H4 (cell line): ENCODE results near the gene PYGO2. TPM values are rescaled to one million over a fixed set of nuclear protein-coding genes. Genes with fewer than 3 reads are reported as not detected.

ENCODE experiments used
- DNase-seq: peaks from one replicate; pipeline ENCODE4 v3.0.0-alpha.2; 2015; ENCODE audit warnings: low spot score
- total RNA-seq: library from RNA; depleted of rRNA; stranded (reverse); fragments of >200 nt; shearing (Covaris generic); gene quantifications from 2 replicates; pipeline ENCODE4 v1.2.3, GENCODE V29; 2014

PYGO2 gene
- total RNA-seq, 1 experiment from 2014 or later = 18.0 TPM

GRCh38 chr1:154941333-154942013 lies 20.1 kb downstream of the PYGO2 start:
- DNase-seq = no peak

- no peak for DNase-seq
Measured at GRCh38 chr1:154940651-154941194, 20.9 kb downstream of the PYGO2 start.

- DNase-seq = no peak
Measured at GRCh38 chr1:154940213-154940560, 21.4 kb downstream of the PYGO2 start.

- no peak for DNase-seq
Measured at GRCh38 chr1:154938604-154939399, 22.8 kb downstream of the PYGO2 start.

- no peak for DNase-seq
Measured at GRCh38 chr1:154937988-154938386, 23.6 kb downstream of the PYGO2 start.

- peak; percentile 88 for DNase-seq
Measured at GRCh38 chr1:154937085-154937987, 24.2 kb downstream of the PYGO2 start.

- peak; percentile 88 for DNase-seq
Measured at GRCh38 chr1:154936555-154937084, 25.0 kb downstream of the PYGO2 start, which contains the start of gene PMVK. Gene PMVK (minus strand): TSS chr1:154936719. CDS start chr1:154936685, 34 bp downstream.

- no peak for DNase-seq
Measured at GRCh38 chr1:154935749-154936554, 25.6 kb downstream of the PYGO2 start.

GRCh38 chr1:154934358-154934948 lies 27.1 kb downstream of the PYGO2 start:
- DNase-seq = no peak

- peak; percentile 88 for DNase-seq
Measured at GRCh38 chr1:154931940-154932487, 29.6 kb downstream of the PYGO2 start.

GRCh38 chr1:154926201-154926600 lies 35.4 kb downstream of the PYGO2 start:
- no peak for DNase-seq

- no peak for DNase-seq
Measured at GRCh38 chr1:154925335-154926170, 36.0 kb downstream of the PYGO2 start.

GRCh38 chr1:154923695-154924094 lies 37.9 kb downstream of the PYGO2 start:
- no peak for DNase-seq

GRCh38 chr1:154913273-154913672 lies 48.3 kb downstream of the PYGO2 start:
- DNase-seq = no peak

GRCh38 chr1:154912755-154913154 lies 48.8 kb downstream of the PYGO2 start:
- DNase-seq = no peak

- no peak for DNase-seq
Measured at GRCh38 chr1:154911691-154912550, 49.7 kb downstream of the PYGO2 start.

GRCh38 chr1:154910851-154911250 lies 50.7 kb downstream of the PYGO2 start:
- DNase-seq = no peak

GRCh38 chr1:154908937-154909336 lies 52.6 kb downstream of the PYGO2 start:
- DNase-seq = no peak
